ENCODE results near the gene PPP2R2D.
A peak's percentile ranks its signal among the peaks of the same experiment; 100 is the strongest.

PPP2R2D gene

GRCh38 chr10:131890276-131891195, 10.3 kb upstream of the PPP2R2D start:
- no peak for DNase-seq

GRCh38 chr10:131891196-131891928, 9.4 kb upstream of the PPP2R2D start:
- DNase-seq = no peak

GRCh38 chr10:131891929-131892805, 8.6 kb upstream of the PPP2R2D start:
- DNase-seq = no peak

DNA sequence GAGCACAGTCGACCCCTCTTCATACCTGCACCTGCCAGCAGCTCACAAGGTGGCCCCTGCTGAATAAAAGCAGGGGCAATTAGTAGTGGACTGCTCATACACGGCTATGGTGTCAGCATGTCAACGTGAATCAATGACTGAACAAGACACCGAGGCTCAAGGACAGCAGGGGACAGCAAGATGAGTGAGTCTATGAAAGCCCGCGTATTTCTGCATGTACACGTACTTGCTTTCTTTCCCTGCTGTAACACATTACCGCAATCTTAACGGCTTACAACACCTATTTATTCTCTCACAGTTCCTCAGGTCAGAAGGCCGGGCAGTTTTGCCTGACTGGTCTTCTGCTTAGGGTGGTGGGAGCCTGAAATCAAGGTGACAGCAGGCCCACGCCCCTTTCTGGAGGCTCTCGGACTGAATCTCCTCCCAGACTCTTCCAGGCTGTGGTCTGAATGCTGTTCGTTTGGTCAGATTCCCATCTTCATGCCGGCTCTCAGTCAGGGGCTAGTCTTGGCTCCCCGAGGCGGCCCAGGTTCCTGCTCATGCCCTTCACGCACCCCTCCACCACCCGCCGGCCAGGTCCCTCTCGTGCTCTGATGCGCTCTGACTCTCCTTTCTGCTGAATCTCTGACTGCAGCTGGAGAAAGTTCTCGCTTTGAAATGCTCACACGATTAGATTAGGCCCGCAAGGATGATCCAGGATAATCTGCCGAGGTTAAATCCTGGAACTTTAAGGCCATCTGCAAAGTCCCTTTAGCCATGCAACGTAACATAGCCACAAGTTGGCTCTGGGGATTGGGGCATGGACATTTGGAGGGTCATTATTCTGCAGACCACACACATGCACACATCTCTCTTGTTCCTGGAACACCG, 7.8 kb upstream of the PPP2R2D start:
- DNase-seq = no peak

DNA sequence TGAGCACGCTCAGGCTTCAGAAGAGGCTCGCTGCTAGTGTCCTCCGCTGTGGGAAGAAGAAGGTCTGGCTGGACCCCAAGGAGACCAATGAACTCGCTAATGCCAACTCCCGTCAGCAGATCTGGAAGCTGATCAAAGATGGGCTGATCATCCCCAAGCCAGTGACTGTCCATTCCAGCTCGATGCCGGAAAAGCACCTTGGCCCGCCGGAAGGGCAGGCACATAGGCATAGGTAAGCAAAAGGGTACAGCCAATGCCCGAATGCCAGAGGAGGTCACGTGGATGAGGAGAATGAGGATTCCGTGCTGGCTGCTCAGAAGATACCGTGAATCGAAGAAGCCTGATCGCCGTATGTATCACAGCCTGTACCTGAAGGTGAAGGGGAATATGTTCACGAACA, 5.7 kb upstream of the PPP2R2D start:
- DNase-seq = no peak

- DNase-seq = no peak
Measured at GRCh38 chr10:131896403-131896802, 4.4 kb upstream of the PPP2R2D start.

GRCh38 chr10:131897297-131897899, 3.4 kb upstream of the PPP2R2D start:
- no peak for DNase-seq

DNA sequence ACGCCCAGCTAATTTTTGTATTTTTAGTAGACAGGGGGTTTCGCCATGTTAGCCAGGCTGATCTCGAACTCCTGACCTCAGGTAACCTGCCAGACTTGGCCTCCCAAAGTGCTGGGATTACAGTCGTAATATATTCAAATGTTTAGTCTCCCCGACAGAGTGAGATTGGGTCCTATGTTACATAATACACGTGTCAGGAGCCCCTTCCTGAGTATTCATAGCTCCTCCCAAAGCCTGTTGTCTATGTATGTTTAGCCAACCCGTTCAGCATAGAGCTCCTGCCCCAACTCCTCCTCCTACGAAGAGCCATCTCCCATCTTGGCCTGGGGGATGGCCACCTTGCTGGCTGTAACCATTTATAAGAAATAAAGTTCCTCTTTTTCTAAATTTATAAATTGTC, 2.7 kb upstream of the PPP2R2D start:
- DNase-seq = no peak

GRCh38 chr10:131898713-131899112, 2.1 kb upstream of the PPP2R2D start:
- DNase-seq = no peak

DNA sequence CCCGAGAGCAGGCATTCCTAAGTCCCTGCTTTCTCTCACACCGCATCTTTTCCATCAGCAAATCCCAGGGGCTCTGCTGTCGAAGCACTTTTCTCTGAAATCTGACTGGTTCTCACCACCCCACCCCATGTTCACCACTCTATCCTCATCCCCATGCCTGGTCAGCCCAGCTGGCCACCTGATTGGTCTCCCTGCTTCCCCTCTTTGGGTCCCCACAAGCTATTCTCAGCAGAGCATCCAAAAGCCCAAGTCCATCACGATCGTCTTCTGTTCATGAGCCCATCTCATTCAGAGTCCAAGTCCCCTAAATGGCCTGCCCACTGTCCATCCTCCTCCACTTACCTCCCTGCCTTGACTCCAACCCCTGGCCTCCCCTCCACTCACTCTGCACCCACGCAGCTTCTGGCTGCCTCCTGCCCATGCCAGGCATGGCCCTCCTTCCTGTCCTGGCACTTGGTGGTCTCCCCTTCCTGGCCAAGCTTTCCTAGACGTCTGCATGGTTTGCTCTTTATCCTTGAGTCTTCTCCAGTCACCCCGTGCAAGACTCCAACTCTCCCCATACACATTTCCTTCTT, 1.6 kb upstream of the PPP2R2D start:
- DNase-seq = no peak

DNA sequence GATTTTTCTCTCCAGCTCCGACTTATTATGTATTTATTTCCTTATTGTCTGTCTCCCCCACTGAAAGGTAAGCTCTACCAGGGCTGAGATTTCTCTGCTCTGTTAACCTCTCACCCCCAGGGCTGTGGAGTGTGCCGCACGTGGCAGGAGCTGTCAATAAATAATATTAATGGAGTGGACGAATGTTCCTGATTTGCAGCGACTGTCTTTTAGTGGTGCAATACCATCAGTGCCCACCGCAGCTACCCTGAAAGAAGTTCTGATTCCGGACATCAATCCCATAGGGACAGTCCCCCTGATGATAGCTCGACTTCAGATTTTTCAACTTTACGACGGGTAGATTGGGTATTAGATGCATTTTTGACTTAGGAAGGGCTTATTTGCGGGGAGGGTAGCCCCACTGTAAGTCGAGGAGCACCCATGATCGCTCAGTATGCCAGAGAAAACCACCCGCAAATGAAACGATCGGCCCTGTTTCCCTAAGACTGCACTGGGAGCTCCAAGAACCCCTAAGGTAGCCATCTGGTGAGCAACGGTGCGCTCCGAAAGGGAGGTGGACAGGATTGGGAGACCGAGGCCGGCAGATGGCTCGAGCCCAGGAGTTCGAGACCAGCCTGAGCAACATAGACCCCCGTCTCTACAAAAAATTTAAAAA, 986 bp upstream of the PPP2R2D start:
- DNase-seq = no peak

- DNase-seq = peak; percentile 72 to 86 (median 76)
Measured at GRCh38 chr10:131901181-131901829, 497 bp downstream of the PPP2R2D start.

DNA sequence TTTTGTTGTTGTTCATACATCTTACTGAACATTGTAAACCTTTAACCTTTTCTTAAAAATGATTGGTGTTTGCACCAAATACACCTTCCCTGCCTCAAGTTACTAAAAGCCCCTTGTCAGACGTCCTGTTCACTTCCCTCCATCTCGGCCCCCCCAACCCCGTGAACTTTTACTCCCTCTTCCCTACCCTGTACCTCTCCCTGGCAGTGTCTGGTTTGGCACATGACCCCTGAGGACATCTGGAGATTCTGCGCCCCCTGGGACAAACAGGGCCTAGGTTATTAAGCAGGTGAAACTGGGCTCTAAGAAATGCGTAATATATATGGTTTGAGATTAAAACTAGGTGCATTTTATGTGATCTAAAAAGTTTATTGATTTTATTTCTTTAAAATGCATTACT, 1.4 kb downstream of the PPP2R2D start:
- no peak for DNase-seq

DNA sequence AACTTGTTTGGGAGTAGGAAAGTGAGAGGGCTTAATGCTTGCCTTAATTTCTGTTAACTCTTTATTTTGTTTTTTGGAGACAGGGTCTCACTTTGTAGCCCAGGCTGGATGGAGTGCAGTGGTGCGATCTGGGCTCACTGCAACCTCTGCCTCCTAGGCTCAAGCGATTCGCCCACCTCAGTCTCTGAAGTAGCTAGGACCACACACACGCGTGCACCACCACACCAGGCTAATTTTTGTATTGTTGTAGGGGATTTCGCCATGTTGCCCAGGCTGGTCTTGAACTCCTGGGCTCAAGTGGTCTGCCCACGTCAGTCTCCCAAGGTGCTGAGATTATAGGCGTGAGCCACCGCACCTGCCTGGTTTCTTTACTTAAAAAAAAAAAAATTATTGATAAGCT, 1.9 kb downstream of the PPP2R2D start:
- DNase-seq = no peak

DNA sequence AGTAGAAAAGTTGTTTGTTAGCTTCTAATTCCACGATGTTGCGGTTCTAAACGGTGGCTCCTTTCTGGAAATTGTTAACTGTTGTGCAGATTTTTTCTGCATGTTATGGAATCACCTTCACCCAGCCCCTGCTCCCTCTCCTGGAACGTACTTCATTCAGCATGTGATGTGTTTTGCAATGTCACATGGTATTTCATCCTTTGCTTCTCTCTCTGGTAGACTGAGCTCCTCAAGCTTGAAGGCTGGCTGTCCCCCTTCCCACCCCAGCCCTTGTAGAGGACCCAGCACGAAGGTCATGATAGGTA, 4.4 kb downstream of the PPP2R2D start:
- no peak for DNase-seq

DNA sequence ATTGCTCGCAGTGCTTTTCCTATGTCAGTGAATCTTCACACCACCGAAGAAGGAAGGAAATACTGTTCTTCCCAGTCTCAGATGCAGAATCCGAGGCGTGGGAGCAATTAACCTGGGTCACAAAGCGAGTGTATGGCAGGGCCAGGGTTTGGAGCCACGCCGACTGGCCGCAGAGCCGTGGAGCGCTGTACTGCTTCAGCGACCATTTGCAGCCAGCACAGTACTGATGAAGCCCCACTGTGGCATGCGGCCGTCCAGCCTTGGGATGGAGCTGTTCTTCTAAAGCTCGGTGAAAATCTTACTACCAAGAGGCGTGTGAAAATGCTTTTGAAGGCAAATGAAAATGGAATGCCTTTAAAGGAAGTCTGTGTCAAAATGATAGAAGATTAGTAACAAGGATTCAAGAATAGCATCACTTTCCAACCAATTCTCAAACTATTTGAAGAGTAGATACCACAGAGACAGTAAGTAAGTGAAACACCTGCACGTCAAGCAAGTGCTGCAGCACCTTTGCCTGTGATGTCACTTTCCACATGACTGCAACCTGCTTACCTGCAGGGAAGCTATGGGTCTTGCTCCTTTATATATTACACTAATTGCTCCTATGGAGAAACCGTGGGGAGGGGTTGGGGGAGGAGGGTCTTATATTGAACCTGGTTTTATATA, 4.9 kb downstream of the PPP2R2D start:
- DNase-seq = no peak

- no peak for DNase-seq
Measured at GRCh38 chr10:131906269-131906639, 5.4 kb downstream of the PPP2R2D start.

DNA sequence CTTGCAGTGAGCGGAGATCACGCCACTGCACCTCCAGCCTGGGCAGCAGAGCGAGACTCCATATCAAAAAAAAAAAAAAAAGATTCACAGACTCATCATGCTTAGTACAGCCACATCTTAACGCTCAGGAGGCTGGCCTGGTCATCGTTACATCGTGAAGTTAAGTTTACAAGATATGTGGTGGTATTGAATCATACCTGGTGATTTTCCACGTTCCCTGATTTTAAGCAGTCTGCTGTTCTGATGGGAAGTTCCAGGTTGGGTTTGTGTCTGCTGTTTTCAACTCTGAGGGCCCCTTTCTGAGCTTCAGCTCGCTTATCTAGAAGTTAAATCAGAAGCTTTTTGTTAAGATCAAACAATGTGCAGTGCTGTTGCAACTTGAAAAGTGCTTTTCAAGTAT, 6.9 kb downstream of the PPP2R2D start:
- no peak for DNase-seq

DNA sequence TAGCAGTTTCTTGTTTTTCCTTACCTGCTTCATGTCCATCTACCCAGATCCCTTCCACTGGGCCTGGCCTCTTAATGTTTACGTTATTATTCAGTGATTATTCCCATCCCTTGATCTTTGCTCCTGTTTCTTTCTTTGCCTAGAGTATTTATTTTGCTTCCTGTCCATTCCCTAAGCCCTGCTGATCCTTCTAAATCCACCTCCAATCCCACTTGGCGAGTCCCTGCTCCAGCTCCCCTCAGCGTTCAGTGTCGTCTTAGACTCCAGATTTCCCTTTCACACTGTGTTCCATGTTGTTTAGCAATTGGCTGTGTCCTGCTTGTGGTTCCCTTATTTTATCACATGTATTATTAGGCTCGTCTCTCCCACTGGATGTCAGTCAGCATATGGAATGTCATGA, 7.3 kb downstream of the PPP2R2D start:
- DNase-seq = no peak

Data from suppressor macrophage treated with lipopolysaccharide for 1 hour (primary cell).